Suprapubic skin (tissue), 3 donors: ENCODE measurements around the gene STK10.

Experiments
- CTCF ChIP-seq, 2 donors: fragments of 200-600 bp in 1 of 2; fragments of 450-650 bp in 1 of 2; sonication (generic) in 1 of 2; IDR thresholded peaks; one replicate each; pipeline ENCODE4 v1.5.1; 2016 to 2019; ENCODE audit warnings: antibody characterized with exemption in 2 of 2, mild to moderate bottlenecking in 1 of 2, moderate library complexity in 1 of 2
- EP300 ChIP-seq: sonication (generic); formaldehyde crosslinking; IDR thresholded peaks from one replicate; pipeline ENCODE4 v1.6.1; 2017; ENCODE audit warnings: antibody characterized with exemption
- POLR2A ChIP-seq, 2 donors: fragments of 450-650 bp; IDR thresholded peaks; one replicate each; pipeline ENCODE4 v1.6.1; 2017; ENCODE audit warnings: antibody characterized with exemption in 2 of 2, mild to moderate bottlenecking in 2 of 2, moderate library complexity in 2 of 2

- TF ChIP-seq CTCF (IDR thresholded peaks at IDR 0.05) (no peak), POLR2A (IDR thresholded peaks at IDR 0.05) (no peak), EP300 (no peak)
Measured at GRCh38 chr5:172082180-172082579, 105.8 kb downstream of the STK10 start.
